ENCODE measurements around the gene SPAG17. TPM values are rescaled to one million over a fixed set of nuclear protein-coding genes. Genes with fewer than 3 reads are reported as not detected.

The SPAG17 gene
- total RNA-seq, 1 experiment from 2014 or later, result 0.52 TPM

DNA sequence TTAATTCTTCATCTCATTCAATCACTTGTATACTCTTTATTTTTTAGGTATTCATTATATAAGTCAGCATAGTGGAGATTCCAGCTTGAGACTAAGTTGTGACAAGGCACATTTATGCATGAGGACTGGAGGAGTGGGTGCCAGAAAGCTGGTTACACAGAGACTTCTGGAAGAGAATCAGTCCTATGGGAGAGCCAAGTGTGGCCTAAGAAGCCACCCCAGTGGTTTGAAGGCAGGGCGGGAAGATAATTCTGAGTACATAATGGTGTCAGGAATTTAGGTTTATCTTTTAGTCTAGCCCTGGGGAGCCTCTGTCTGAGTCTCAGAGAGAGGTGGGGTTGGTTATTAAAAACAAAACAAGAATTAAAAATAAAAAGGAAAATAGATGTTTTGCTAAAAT is 83.0 kb downstream of the SPAG17 start:
- Mint-ChIP-seq H3K9me3 (peaks cover 3% of the 10 kb centered on the region; the same call in 1 of the 2 replicates), H3K4me3 (no peak overlapping the region), H3K4me1 (peaks cover 7% of the 10 kb centered on the region), H3K36me3 (no peaks in the 10 kb centered on the region), H3K27ac (no peak overlapping the region), H3K27me3 (ENCODE audit: low read depth) (no peaks in the 10 kb centered on the region)
- TF ChIP-seq IRF2 (CRISPR knock-in tag; IDR thresholded peaks at IDR 0.05; ENCODE audit: borderline replicate concordance, low read depth), result no peak
- no peak for TF ChIP-seq SMAD3 (CRISPR knock-in tag; IDR thresholded peaks at IDR 0.05; ENCODE audit: borderline replicate concordance)
- TF ChIP-seq, protein P1, sequence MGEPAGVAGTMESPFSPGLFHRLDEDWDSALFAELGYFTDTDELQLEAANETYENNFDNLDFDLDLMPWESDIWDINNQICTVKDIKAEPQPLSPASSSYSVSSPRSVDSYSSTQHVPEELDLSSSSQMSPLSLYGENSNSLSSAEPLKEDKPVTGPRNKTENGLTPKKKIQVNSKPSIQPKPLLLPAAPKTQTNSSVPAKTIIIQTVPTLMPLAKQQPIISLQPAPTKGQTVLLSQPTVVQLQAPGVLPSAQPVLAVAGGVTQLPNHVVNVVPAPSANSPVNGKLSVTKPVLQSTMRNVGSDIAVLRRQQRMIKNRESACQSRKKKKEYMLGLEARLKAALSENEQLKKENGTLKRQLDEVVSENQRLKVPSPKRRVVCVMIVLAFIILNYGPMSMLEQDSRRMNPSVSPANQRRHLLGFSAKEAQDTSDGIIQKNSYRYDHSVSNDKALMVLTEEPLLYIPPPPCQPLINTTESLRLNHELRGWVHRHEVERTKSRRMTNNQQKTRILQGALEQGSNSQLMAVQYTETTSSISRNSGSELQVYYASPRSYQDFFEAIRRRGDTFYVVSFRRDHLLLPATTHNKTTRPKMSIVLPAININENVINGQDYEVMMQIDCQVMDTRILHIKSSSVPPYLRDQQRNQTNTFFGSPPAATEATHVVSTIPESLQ (CRISPR knock-in tag; IDR thresholded peaks at IDR 0.05), result no peak
- TF ChIP-seq, protein P2, sequence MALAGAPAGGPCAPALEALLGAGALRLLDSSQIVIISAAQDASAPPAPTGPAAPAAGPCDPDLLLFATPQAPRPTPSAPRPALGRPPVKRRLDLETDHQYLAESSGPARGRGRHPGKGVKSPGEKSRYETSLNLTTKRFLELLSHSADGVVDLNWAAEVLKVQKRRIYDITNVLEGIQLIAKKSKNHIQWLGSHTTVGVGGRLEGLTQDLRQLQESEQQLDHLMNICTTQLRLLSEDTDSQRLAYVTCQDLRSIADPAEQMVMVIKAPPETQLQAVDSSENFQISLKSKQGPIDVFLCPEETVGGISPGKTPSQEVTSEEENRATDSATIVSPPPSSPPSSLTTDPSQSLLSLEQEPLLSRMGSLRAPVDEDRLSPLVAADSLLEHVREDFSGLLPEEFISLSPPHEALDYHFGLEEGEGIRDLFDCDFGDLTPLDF (CRISPR knock-in tag; IDR thresholded peaks at IDR 0.05), result no peak
- TF ChIP-seq, protein P3, sequence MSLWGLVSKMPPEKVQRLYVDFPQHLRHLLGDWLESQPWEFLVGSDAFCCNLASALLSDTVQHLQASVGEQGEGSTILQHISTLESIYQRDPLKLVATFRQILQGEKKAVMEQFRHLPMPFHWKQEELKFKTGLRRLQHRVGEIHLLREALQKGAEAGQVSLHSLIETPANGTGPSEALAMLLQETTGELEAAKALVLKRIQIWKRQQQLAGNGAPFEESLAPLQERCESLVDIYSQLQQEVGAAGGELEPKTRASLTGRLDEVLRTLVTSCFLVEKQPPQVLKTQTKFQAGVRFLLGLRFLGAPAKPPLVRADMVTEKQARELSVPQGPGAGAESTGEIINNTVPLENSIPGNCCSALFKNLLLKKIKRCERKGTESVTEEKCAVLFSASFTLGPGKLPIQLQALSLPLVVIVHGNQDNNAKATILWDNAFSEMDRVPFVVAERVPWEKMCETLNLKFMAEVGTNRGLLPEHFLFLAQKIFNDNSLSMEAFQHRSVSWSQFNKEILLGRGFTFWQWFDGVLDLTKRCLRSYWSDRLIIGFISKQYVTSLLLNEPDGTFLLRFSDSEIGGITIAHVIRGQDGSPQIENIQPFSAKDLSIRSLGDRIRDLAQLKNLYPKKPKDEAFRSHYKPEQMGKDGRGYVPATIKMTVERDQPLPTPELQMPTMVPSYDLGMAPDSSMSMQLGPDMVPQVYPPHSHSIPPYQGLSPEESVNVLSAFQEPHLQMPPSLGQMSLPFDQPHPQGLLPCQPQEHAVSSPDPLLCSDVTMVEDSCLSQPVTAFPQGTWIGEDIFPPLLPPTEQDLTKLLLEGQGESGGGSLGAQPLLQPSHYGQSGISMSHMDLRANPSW (CRISPR knock-in tag; conservative IDR thresholded peaks at IDR 0.05; ENCODE audit: low read depth), result no peak
- TF ChIP-seq NR3C1 (CRISPR knock-in tag; conservative IDR thresholded peaks at IDR 0.05; ENCODE audit: low read depth), result no peak
- no peak for TF ChIP-seq FOXK1 (CRISPR knock-in tag; IDR thresholded peaks at IDR 0.05)
- TF ChIP-seq, protein P4, sequence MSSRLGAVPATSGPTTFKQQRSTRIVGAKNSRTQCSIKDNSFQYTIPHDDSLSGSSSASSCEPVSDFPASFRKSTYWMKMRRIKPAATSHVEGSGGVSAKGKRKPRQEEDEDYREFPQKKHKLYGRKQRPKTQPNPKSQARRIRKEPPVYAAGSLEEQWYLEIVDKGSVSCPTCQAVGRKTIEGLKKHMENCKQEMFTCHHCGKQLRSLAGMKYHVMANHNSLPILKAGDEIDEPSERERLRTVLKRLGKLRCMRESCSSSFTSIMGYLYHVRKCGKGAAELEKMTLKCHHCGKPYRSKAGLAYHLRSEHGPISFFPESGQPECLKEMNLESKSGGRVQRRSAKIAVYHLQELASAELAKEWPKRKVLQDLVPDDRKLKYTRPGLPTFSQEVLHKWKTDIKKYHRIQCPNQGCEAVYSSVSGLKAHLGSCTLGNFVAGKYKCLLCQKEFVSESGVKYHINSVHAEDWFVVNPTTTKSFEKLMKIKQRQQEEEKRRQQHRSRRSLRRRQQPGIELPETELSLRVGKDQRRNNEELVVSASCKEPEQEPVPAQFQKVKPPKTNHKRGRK (CRISPR knock-in tag; IDR thresholded peaks at IDR 0.05; ENCODE audit: borderline replicate concordance), result no peak
- no peak for TF ChIP-seq HMGA2 (CRISPR knock-in tag; IDR thresholded peaks at IDR 0.05)
- no peak for TF ChIP-seq TEAD4 (CRISPR knock-in tag; IDR thresholded peaks at IDR 0.05)
- no peak for TF ChIP-seq ZBTB21 (CRISPR knock-in tag; IDR thresholded peaks at IDR 0.05; ENCODE audit: borderline replicate concordance)
- TF ChIP-seq, protein P5, sequence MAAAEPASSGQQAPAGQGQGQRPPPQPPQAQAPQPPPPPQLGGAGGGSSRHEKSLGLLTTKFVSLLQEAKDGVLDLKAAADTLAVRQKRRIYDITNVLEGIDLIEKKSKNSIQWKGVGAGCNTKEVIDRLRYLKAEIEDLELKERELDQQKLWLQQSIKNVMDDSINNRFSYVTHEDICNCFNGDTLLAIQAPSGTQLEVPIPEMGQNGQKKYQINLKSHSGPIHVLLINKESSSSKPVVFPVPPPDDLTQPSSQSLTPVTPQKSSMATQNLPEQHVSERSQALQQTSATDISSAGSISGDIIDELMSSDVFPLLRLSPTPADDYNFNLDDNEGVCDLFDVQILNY (CRISPR knock-in tag; IDR thresholded peaks at IDR 0.05), result no peak
- no peak for TF ChIP-seq NFATC4 (CRISPR knock-in tag; IDR thresholded peaks at IDR 0.05)
- no peak for TF ChIP-seq CREB1 (CRISPR knock-in tag; IDR thresholded peaks at IDR 0.05)
- no peak for TF ChIP-seq ESRRA (CRISPR knock-in tag; IDR thresholded peaks at IDR 0.05; ENCODE audit: borderline replicate concordance)
- TF ChIP-seq, protein P6, sequence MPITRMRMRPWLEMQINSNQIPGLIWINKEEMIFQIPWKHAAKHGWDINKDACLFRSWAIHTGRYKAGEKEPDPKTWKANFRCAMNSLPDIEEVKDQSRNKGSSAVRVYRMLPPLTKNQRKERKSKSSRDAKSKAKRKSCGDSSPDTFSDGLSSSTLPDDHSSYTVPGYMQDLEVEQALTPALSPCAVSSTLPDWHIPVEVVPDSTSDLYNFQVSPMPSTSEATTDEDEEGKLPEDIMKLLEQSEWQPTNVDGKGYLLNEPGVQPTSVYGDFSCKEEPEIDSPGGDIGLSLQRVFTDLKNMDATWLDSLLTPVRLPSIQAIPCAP (CRISPR knock-in tag; IDR thresholded peaks at IDR 0.05), result no peak
- TF ChIP-seq, protein P7, sequence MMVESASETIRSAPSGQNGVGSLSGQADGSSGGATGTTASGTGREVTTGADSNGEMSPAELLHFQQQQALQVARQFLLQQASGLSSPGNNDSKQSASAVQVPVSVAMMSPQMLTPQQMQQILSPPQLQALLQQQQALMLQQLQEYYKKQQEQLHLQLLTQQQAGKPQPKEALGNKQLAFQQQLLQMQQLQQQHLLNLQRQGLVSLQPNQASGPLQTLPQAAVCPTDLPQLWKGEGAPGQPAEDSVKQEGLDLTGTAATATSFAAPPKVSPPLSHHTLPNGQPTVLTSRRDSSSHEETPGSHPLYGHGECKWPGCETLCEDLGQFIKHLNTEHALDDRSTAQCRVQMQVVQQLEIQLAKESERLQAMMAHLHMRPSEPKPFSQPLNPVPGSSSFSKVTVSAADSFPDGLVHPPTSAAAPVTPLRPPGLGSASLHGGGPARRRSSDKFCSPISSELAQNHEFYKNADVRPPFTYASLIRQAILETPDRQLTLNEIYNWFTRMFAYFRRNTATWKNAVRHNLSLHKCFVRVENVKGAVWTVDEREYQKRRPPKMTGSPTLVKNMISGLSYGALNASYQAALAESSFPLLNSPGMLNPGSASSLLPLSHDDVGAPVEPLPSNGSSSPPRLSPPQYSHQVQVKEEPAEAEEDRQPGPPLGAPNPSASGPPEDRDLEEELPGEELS (CRISPR knock-in tag; IDR thresholded peaks at IDR 0.05), result no peak
- no peak for TF ChIP-seq ZNF671 (CRISPR knock-in tag; IDR thresholded peaks at IDR 0.05)
- ChIA-PET CTCF (no interaction called here), POLR2A (no interaction called here)
- ATAC-seq (no peak), DNase-seq (ENCODE audit: low spot score) (no peak)

Measured in WTC11 (cell line).